HCT116 (cell line): ENCODE measurements around the gene SLC25A31. TPM values are rescaled to one million over a fixed set of nuclear protein-coding genes. Genes with fewer than 3 reads are reported as not detected.
A peak's percentile ranks its signal among the peaks of the same experiment; 100 is the strongest.

Experiments used
- ATAC-seq: fragments of 200-7000 bp; cut with Tn5 transposase; 2 replicates; pipeline ENCODE4 v1.9.1; 2020; ENCODE audit warnings: mild to moderate bottlenecking, moderate library complexity
- BruUV-seq: library from RNA; stranded (reverse); fragments of 400-500 nt; replicated peaks from 2 replicates; lab custom pipeline; 2021; lab: Mats Ljungman, UMichigan
- CTCF ChIA-PET: fragments of 300-600 bp; sonication (Branson Sonifier 250); formaldehyde crosslinking; loops from one replicate; lab custom pipeline; 2021; ENCODE audit warnings: antibody characterized with exemption; lab: Charles Lee
- POLR2A ChIA-PET: fragments of 300-600, 350-600 bp; sonication (Branson Sonifier 250); formaldehyde crosslinking; loops from one replicate; lab custom pipeline; 2021; ENCODE audit warnings: antibody characterized with exemption; lab: Charles Lee
- RAD21 ChIA-PET, 2 experiments: fragments of 300-600 bp; sonication (Branson Sonifier 250); formaldehyde crosslinking; loops; one replicate each; lab custom pipeline; 2023; ENCODE audit warnings: low total read pairs in 2 of 2; ENCODE audit not compliant: uncharacterized antibody in 2 of 2, unreplicated experiment in 2 of 2, low non-redundant PET in 1 of 2; lab: Charles Lee
- DNase-seq: peaks from one replicate; pipeline ENCODE4 v3.0.0-alpha.2; 2010; ENCODE audit warnings: low read depth, low spot score
- H2AFZ ChIP-seq: fragments of 200-600 bp; shearing (Covaris generic), sonication (generic); 2 replicates; pipeline ENCODE4 v1.6.1; 2017; ENCODE audit warnings: low read depth, mixed run types, mixed read lengths, antibody characterized with exemption, low read length; ENCODE audit not compliant: poor library complexity, severe bottlenecking
- H3K27ac ChIP-seq: 2 replicates; pipeline ENCODE4 v1.5.1; 2012; ENCODE audit warnings: low read depth, low read length
- H3K27me3 ChIP-seq: fragments of 200-600 bp; sonication (generic); 2 replicates; pipeline ENCODE4 v1.6.1; 2016; ENCODE audit warnings: mixed run types, low read length, mixed read lengths; ENCODE audit not compliant: insufficient read depth
- H3K36me3 ChIP-seq, 2 experiments: fragments of 200-500 bp in 1 of 2; fragments of 200-600 bp in 1 of 2; sonication (Bioruptor generic) in 1 of 2; sonication (generic) in 1 of 2; 2 replicates each; pipeline versions ENCODE4 v1.5.1 to v1.6.1; 2014 to 2016; ENCODE audit warnings: low read length in 2 of 2, inconsistent platforms in 1 of 2, mixed read lengths in 1 of 2, mixed run types in 1 of 2; ENCODE audit not compliant: insufficient read depth in 2 of 2, control insufficient read depth in 1 of 2
- H3K4me1 ChIP-seq, 2 experiments: fragments of 200-600 bp in 1 of 2; sonication (generic) in 1 of 2; 2 replicates each; pipeline versions ENCODE4 v1.5.1 to v1.6.1; 2012 to 2017; ENCODE audit warnings: low read length in 2 of 2, inconsistent platforms in 1 of 2, mild to moderate bottlenecking in 1 of 2, mixed read lengths in 1 of 2, mixed run types in 1 of 2, moderate library complexity in 1 of 2; ENCODE audit not compliant: insufficient read depth in 2 of 2, control insufficient read depth in 1 of 2
- H3K4me2 ChIP-seq: fragments of 200-600 bp; sonication (generic); 2 replicates; pipeline ENCODE4 v1.6.1; 2017; ENCODE audit warnings: mixed run types, low read length, mixed read lengths
- H3K4me3 ChIP-seq, 2 experiments: fragments of 200-600 bp in 1 of 2; sonication (generic) in 1 of 2; replicated peaks in 1 of 2; 2 replicates each; pipeline ENCODE4 v1.5.1; 2011 to 2016; ENCODE audit warnings: low read length in 2 of 2, control low read depth in 1 of 2, low read depth in 1 of 2, mild to moderate bottlenecking in 1 of 2, mixed read lengths in 1 of 2, mixed run types in 1 of 2
- H3K79me2 ChIP-seq: fragments of 200-600 bp; sonication (generic); 2 replicates; pipeline ENCODE4 v1.6.1; 2017; ENCODE audit warnings: mild to moderate bottlenecking, mixed run types, low read length, moderate library complexity, mixed read lengths; ENCODE audit not compliant: insufficient read depth
- H3K9ac ChIP-seq: fragments of 200-600 bp; sonication (generic); 2 replicates; pipeline ENCODE4 v1.6.1; 2016; ENCODE audit warnings: low read length, mixed read lengths
- H3K9me2 ChIP-seq: fragments of 200-600 bp; sonication (generic), shearing (Covaris generic); 2 replicates; pipeline ENCODE4 v1.6.1; 2017; ENCODE audit warnings: mixed run types, mild to moderate bottlenecking, moderate library complexity; ENCODE audit not compliant: insufficient read depth
- H3K9me3 ChIP-seq, 2 experiments: fragments of 200-500 bp in 1 of 2; fragments of 200-600 bp in 1 of 2; sonication (Bioruptor generic) in 1 of 2; sonication (generic) in 1 of 2; 2 replicates each; pipeline ENCODE4 v1.6.1; 2014 to 2017; ENCODE audit warnings: low read length in 2 of 2, mixed read lengths in 2 of 2, inconsistent platforms in 1 of 2, low read depth in 1 of 2, mild to moderate bottlenecking in 1 of 2, mixed run types in 1 of 2, moderate library complexity in 1 of 2; ENCODE audit not compliant: control insufficient read depth in 1 of 2, insufficient read depth in 1 of 2
- H4K20me1 ChIP-seq: fragments of 200-600 bp; sonication (generic), shearing (Covaris generic); 2 replicates; pipeline ENCODE4 v1.6.1; 2017; ENCODE audit warnings: mixed run types, mild to moderate bottlenecking, moderate library complexity; ENCODE audit not compliant: insufficient read depth
- CBX3 ChIP-seq: IDR thresholded peaks from 2 replicates; pipeline ENCODE4 v1.6.1; 2012; ENCODE audit warnings: low read depth
- CEBPB ChIP-seq: IDR thresholded peaks from 2 replicates; pipeline ENCODE4 v1.6.1; 2012; ENCODE audit warnings: low read depth
- CTCF ChIP-seq, 3 experiments: fragments of 200-600 bp in 1 of 3; sonication (generic) in 1 of 3; IDR thresholded peaks in 2 of 3; conservative IDR thresholded peaks in 1 of 3; 2 replicates each; pipeline ENCODE4 v1.5.1; 2012 to 2017; ENCODE audit warnings: low read depth in 2 of 3, low read length in 2 of 3, antibody characterized with exemption in 1 of 3, borderline replicate concordance in 1 of 3, control low read depth in 1 of 3, mild to moderate bottlenecking in 1 of 3, mixed read lengths in 1 of 3, mixed run types in 1 of 3, moderate library complexity in 1 of 3; ENCODE audit not compliant: insufficient read depth in 1 of 3
- EGR1 ChIP-seq: IDR thresholded peaks from 2 replicates; pipeline ENCODE4 v1.6.1; 2012; ENCODE audit warnings: low read depth
- ELF1 ChIP-seq: IDR thresholded peaks from 2 replicates; pipeline ENCODE4 v1.6.1; 2012; ENCODE audit warnings: low read depth, borderline replicate concordance
- EZH2 ChIP-seq: fragments of 200-600 bp; sonication (generic); IDR thresholded peaks from 2 replicates; pipeline ENCODE4 v1.6.1; 2017; ENCODE audit warnings: antibody characterized with exemption, mixed run types
- JUND ChIP-seq: IDR thresholded peaks from 2 replicates; pipeline ENCODE4 v1.6.1; 2012
- POLR2A ChIP-seq: IDR thresholded peaks from 2 replicates; pipeline ENCODE4 v1.7.0; 2011; ENCODE audit warnings: borderline replicate concordance; ENCODE audit not compliant: insufficient read depth, insufficient read length; ENCODE audit errors: extremely low read depth
- POLR2AphosphoS5 ChIP-seq: IDR thresholded peaks from 2 replicates; pipeline ENCODE4 v1.6.1; 2011; ENCODE audit warnings: mild to moderate bottlenecking, low read depth, low read length, moderate library complexity
- RAD21 ChIP-seq: IDR thresholded peaks from 2 replicates; pipeline ENCODE4 v1.6.1; 2012; ENCODE audit warnings: low read depth, mild to moderate bottlenecking
- SIN3A ChIP-seq: IDR thresholded peaks from 2 replicates; pipeline ENCODE4 v1.6.1; 2012; ENCODE audit warnings: low read depth
- SP1 ChIP-seq: IDR thresholded peaks from 2 replicates; pipeline ENCODE4 v1.6.1; 2012; ENCODE audit warnings: low read depth
- SRF ChIP-seq: IDR thresholded peaks from 2 replicates; pipeline ENCODE4 v1.6.1; 2012; ENCODE audit warnings: low read depth
- TCF7L2 ChIP-seq: IDR thresholded peaks from 2 replicates; pipeline ENCODE4 v1.7.0; 2011; ENCODE audit warnings: borderline replicate concordance, inconsistent platforms; ENCODE audit not compliant: insufficient read depth, insufficient read length; ENCODE audit errors: extremely low read depth
- YY1 ChIP-seq: IDR thresholded peaks from 2 replicates; pipeline ENCODE4 v1.6.1; 2011; ENCODE audit warnings: low read length, low read depth, moderate library complexity, mild to moderate bottlenecking; ENCODE audit not compliant: insufficient replicate concordance; ENCODE audit errors: extremely low read depth
- ZBTB33 ChIP-seq: IDR thresholded peaks from 2 replicates; pipeline ENCODE4 v1.6.1; 2011; ENCODE audit warnings: mild to moderate bottlenecking, low read length, moderate library complexity; ENCODE audit not compliant: insufficient replicate concordance; ENCODE audit errors: extremely low read depth
- ZNF274 ChIP-seq: fragments of 200-500 bp; sonication (Bioruptor generic); IDR thresholded peaks from 2 replicates; pipeline ENCODE4 v1.6.1; 2014; ENCODE audit warnings: mild to moderate bottlenecking, low read depth, low read length, inconsistent platforms
- intact Hi-C: fragments of 100-400 bp; cut with micrococcal nuclease; formaldehyde crosslinking; loops from 2 replicates; pipeline ENCODE4 v1.10.0; 2022
- total RNA-seq: library from RNA; stranded (reverse); gene quantifications from one replicate; pipeline ENCODE4 v1.2.1, GENCODE V29; 2021; ENCODE audit not compliant: unreplicated experiment
- TF ChIP-seq, protein P1 (sequence below): IDR thresholded peaks from 2 replicates; pipeline ENCODE4 v1.6.1; 2012; ENCODE audit warnings: low read depth
- TF ChIP-seq, protein P2 (sequence below): IDR thresholded peaks from 2 replicates; pipeline ENCODE4 v1.6.1; 2012

SLC25A31 gene
- total RNA-seq, 1 experiment from 2014 or later, result not detected

- Histone ChIP-seq H3K27ac (no peak overlapping the region), H4K20me1 (no peaks in the 10 kb centered on the region), H3K4me1 (no peaks in the 10 kb centered on the region), H3K9me2 (no peaks in the 10 kb centered on the region), H3K36me3 (no peaks in the 10 kb centered on the region), H3K27me3 (no peaks in the 10 kb centered on the region), H3K79me2 (no peaks in the 10 kb centered on the region), H3K9ac (no peak overlapping the region), H3K9me3 (no peaks in the 10 kb centered on the region), H3K4me3 (no peak overlapping the region), H3K4me2 (peak overlapping the region; percentile 24), H2AFZ (peak overlapping the region; percentile 55)
- RAD21 ChIA-PET, result interaction anchor here (0.5 to 1.8 kb wide), 8 partner anchors 125 to 1376 kb away, joined by 3 to 7 read pairs (median 4); no protein-coding TSS in a partner anchor
- CTCF ChIA-PET, result interaction anchor here (0.6 to 5.7 kb wide), 12 partner anchors 9 to 487 kb away, joined by 3 to 96 read pairs (median 4); no protein-coding TSS in a partner anchor
- DNase-seq (peak; percentile 41), ATAC-seq (peak; percentile 96)
- BruUV-seq, result no TSS peak
- intact Hi-C loops, result loop anchor here (1.0 kb wide), 1 partner anchor 127 kb away; no protein-coding TSS in a partner anchor
- POLR2A ChIA-PET, result no interaction called here
- TF ChIP-seq SRF (no peak), EZH2 (no peak), TCF7L2 (no peak), EGR1 (0 out of 2 replicates have a peak, but pooled peaks have one; percentile 15), RAD21 (peak; percentile 86), CBX3 (no peak), POLR2AphosphoS5 (no peak), SIN3A (no peak), CEBPB (no peak), ELF1 (no peak), SP1 (no peak), YY1 (no peak), CTCF (IDR thresholded peaks at IDR 0.05 in 2 of 3, conservative IDR thresholded peaks at IDR 0.05 in 1 of 3; ENCODE audit: borderline replicate concordance in 1 of 3, insufficient read depth in 1 of 3, low read depth in 2 of 3, low read length in 2 of 3) (peak; percentile 40 to 84 (median 76); a peak in 5 of 6 replicates), JUND (no peak), ZBTB33 (no peak), POLR2A (no peak), ZNF274 (no peak)
- TF ChIP-seq, protein P1, sequence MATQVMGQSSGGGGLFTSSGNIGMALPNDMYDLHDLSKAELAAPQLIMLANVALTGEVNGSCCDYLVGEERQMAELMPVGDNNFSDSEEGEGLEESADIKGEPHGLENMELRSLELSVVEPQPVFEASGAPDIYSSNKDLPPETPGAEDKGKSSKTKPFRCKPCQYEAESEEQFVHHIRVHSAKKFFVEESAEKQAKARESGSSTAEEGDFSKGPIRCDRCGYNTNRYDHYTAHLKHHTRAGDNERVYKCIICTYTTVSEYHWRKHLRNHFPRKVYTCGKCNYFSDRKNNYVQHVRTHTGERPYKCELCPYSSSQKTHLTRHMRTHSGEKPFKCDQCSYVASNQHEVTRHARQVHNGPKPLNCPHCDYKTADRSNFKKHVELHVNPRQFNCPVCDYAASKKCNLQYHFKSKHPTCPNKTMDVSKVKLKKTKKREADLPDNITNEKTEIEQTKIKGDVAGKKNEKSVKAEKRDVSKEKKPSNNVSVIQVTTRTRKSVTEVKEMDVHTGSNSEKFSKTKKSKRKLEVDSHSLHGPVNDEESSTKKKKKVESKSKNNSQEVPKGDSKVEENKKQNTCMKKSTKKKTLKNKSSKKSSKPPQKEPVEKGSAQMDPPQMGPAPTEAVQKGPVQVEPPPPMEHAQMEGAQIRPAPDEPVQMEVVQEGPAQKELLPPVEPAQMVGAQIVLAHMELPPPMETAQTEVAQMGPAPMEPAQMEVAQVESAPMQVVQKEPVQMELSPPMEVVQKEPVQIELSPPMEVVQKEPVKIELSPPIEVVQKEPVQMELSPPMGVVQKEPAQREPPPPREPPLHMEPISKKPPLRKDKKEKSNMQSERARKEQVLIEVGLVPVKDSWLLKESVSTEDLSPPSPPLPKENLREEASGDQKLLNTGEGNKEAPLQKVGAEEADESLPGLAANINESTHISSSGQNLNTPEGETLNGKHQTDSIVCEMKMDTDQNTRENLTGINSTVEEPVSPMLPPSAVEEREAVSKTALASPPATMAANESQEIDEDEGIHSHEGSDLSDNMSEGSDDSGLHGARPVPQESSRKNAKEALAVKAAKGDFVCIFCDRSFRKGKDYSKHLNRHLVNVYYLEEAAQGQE, result no peak
- TF ChIP-seq, protein P2, sequence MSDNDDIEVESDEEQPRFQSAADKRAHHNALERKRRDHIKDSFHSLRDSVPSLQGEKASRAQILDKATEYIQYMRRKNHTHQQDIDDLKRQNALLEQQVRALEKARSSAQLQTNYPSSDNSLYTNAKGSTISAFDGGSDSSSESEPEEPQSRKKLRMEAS, result no peak
These were observed 2.6 kb downstream of the SLC25A31 start for GRCh38 chr4:127732623-127733328.
